Fibroblast of skin of left biceps (primary cell): ENCODE measurements around the gene DLEC1.

Experiments
- DNase-seq, 2 experiments: peaks; one replicate each; pipeline ENCODE4 v3.0.0-alpha.2; 2013; ENCODE audit warnings: low read depth in 2 of 2

Gene DLEC1

GRCh38 chr3:38108649-38109579 lies 69.9 kb downstream of the DLEC1 start:
- no peak for DNase-seq

GRCh38 chr3:38109580-38110313 lies 70.7 kb downstream of the DLEC1 start:
- DNase-seq = no peak

GRCh38 chr3:38110314-38111050 lies 71.5 kb downstream of the DLEC1 start:
- no peak for DNase-seq

- DNase-seq = no peak
Measured at GRCh38 chr3:38111201-38111600, 72.2 kb downstream of the DLEC1 start.

GRCh38 chr3:38111696-38112377 lies 72.8 kb downstream of the DLEC1 start:
- DNase-seq = no peak

- DNase-seq = no peak
Measured at GRCh38 chr3:38112378-38112761, 73.4 kb downstream of the DLEC1 start.

GRCh38 chr3:38114052-38114874 lies 75.3 kb downstream of the DLEC1 start:
- no peak for DNase-seq

- DNase-seq = no peak
Measured at GRCh38 chr3:38114875-38115644, 76.1 kb downstream of the DLEC1 start.

GRCh38 chr3:38115645-38116427 lies 76.8 kb downstream of the DLEC1 start:
- no peak for DNase-seq

- DNase-seq = no peak
Measured at GRCh38 chr3:38116471-38117162, 77.6 kb downstream of the DLEC1 start.

GRCh38 chr3:38117163-38117716 lies 78.2 kb downstream of the DLEC1 start:
- DNase-seq = no peak

GRCh38 chr3:38117748-38118420 lies 78.9 kb downstream of the DLEC1 start:
- peak in 1 of 2 experiments; percentile 8 for DNase-seq

- DNase-seq = no peak
Measured at GRCh38 chr3:38118421-38119247, 79.6 kb downstream of the DLEC1 start.

- DNase-seq = no peak
Measured at GRCh38 chr3:38119248-38119544, 80.2 kb downstream of the DLEC1 start.

GRCh38 chr3:38119821-38120692 lies 81.0 kb downstream of the DLEC1 start:
- DNase-seq = no peak
